Ovary (tissue), 3 donors: Measurements from ENCODE around the gene NPHP3.

Experiments used
- CTCF ChIP-seq, 3 donors: fragments of 450-650 bp in 2 of 3; fragments of 200-600 bp in 1 of 3; IDR thresholded peaks; one replicate each; pipeline versions ENCODE4 v1.5.1 to v1.8.0; 2016 to 2022; ENCODE audit warnings: antibody characterized with exemption in 3 of 3, mild to moderate bottlenecking in 1 of 3
- EP300 ChIP-seq: sonication (generic); formaldehyde crosslinking; IDR thresholded peaks from one replicate; pipeline ENCODE4 v1.6.1; 2017; ENCODE audit warnings: antibody characterized with exemption
- donor health status: DM: no; HTN: no; CAD: no.

GRCh38 chr3:132703733-132704132 lies 18.5 kb downstream of the NPHP3 start:
- TF ChIP-seq CTCF (IDR thresholded peaks at IDR 0.05) (no peak), EP300 (no peak)
